GM21381 (cell line): Measurements from ENCODE around the gene KDSR.
"Not testable (repeated sequence)": the region's sequence is repeated elsewhere in the genome, so short reads cannot be mapped to it uniquely, and the experiment has no call there.

Experiments
- ATAC-seq: cut with Tn5 transposase; IDR thresholded peaks from one replicate; pipeline ENCODE4 v1.9.1; 2021; ENCODE audit warnings: mild to moderate bottlenecking, moderate library complexity; ENCODE audit not compliant: unreplicated experiment

KDSR gene

GRCh38 chr18:63366213-63367052, 573 bp downstream of the KDSR start:
- peak; percentile 35 for ATAC-seq

DNA sequence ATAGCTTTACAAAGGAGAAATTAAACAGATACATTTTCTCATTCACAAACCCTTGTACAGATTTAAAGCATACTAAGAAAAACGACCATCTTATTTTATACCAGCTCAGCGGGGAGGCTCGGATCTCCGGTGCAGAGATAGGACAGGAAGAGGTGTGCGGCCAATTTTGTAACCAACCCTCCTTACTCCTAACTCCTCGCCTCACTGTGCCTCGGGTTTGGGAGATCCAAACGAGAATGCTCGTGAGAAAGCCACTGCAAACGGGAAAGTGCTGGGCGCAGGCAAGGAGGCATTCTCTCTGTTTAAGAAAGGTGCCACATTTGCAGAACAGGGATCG, 1.2 kb downstream of the KDSR start:
- no peak for ATAC-seq

- ATAC-seq, result no peak
Observed at GRCh38 chr18:63363951-63364350, 3.1 kb downstream of the KDSR start.

DNA sequence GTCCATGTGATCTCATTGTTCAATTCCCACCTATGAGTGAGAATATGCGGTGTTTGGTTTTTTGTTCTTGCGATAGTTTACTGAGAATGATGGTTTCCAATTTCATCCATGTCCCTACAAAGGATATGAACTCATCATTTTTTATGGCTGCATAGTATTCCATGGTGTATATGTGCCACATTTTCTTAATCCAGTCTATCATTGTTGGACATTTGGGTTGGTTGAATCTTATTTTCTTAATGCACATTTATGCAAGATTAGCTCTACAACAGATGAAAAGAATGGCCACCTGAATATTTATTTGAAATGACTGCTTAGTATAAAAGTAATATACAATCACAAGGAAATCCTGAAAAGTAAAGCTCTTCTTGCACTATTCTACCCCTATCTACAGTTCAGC, 3.6 kb downstream of the KDSR start:
- not testable (repeated sequence) for ATAC-seq

DNA sequence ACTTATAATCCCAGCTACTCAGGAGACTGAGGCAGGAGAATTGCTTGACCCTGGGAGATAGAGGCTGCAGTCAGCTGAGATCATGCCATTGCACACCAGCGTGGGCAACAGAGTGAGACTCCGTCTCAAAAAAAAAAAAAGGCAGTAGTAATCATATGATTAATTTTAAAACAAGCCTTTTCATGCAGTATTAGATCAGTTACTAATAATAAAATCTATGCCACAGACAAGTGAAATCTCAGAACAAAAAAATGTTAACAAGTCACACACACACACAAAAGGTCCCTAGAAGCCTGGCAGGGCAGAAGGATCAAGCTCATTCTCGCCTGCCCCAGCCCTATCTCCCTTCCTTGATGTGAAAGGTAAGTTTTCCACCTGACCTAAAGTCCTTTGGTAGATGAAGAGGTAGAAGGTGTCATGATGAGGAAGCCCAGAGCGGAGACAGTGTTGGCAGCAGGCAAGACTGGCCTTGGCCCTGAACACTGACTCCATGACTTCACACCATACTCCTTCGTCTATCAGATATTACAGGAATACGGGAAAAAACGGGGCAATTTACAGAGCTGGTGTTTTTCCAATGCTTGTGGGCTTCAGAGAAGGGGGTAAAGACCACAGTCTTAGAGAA, 10.6 kb downstream of the KDSR start:
- ATAC-seq, result no peak

- no peak for ATAC-seq
Observed at GRCh38 chr18:63350230-63350629, 16.8 kb downstream of the KDSR start.

DNA sequence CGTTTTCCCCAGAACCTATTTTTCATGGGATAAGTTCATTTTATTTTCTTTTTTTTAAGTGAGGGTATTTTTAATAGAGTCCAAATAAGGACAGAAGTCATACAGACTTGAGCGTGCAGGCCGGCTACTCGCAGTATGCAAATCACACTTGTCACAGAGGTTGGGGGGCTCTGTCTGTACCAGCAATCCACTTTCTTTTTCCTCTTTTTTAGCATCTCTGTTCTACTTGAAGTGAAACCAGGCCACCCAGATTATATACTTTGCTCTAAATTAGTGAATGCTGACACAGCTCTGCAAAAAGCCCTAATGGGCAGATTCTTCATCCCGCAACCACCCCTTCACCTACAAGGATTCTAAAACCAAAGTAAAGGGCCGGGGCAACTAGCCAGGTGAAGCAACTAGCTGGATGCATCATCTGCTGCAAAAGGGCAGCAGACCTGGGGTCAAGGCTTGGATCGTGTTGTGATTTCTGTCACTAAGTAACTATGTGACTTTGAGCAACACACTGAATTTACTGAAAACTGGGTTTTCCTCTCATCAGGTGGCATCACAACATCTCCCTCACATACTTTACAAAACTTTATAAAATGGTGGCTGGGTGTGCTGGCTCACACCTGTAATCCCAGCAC, 18.4 kb downstream of the KDSR start:
- no peak for ATAC-seq

GRCh38 chr18:63346480-63347183, 20.4 kb downstream of the KDSR start:
- no peak for ATAC-seq

GRCh38 chr18:63346031-63346430, 21.0 kb downstream of the KDSR start:
- ATAC-seq, result no peak

DNA sequence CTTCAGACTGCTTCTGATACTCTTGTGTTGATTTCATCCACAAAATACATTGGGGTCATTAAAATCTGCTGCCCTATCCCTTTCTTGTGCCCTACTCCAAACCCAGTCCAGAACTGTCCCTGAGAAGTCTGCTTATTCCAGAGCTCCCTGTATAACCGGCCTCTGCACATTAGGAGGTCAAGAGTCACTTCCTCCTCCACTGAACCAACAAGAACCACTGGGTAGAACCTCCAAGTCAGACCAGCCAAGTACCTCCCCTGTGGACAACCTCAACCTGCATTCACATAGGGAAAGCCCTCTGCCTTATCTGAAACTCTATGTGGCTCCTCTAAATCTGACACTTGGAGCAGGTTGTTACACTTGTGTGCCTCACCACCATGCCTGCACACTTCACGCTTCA, 22.1 kb downstream of the KDSR start:
- no peak for ATAC-seq

GRCh38 chr18:63344263-63344662, 22.7 kb downstream of the KDSR start:
- ATAC-seq, result no peak

DNA sequence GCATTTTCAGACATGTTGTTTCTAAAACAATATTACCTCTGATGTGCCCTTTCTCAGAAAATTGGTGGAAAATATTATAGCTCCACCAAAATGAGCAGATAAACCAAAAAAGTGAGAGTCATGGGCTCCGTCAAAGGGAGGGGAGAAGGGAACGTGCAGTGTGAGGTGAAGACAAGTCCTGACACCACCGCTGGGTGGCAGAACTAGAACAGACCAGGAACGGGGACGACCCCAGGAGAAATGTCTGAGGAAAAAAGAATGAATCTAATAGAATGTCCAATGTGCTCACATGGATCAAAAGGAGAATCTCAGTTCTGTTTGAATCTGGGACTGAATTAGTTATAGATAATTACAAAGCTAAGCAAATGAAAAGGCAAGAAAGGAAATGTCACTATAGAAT, 24.8 kb downstream of the KDSR start:
- no peak for ATAC-seq

GRCh38 chr18:63339920-63340484, 27.0 kb downstream of the KDSR start:
- ATAC-seq, result no peak

- ATAC-seq, result no peak
Observed at GRCh38 chr18:63336366-63337099, 30.5 kb downstream of the KDSR start.

DNA sequence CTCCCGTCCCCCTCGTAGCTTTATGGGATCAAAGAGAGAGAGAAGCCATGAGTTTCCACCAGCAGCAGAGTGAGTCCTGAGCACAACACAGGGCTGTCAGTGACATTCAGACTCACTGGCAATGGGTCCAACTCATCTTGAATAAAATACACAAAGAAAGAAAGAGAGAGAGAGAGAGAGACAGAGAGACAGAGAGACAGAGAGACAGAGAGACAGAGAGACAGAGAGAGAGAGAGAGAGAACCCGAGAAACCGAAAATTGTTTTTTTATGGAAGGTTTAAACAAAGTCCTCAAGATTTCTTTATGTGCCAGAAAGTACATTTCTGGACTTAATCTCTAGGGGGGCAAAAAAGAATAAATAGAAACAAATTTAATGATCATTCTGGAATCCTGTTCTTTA, 35.9 kb downstream of the KDSR start:
- ATAC-seq, result no peak

DNA sequence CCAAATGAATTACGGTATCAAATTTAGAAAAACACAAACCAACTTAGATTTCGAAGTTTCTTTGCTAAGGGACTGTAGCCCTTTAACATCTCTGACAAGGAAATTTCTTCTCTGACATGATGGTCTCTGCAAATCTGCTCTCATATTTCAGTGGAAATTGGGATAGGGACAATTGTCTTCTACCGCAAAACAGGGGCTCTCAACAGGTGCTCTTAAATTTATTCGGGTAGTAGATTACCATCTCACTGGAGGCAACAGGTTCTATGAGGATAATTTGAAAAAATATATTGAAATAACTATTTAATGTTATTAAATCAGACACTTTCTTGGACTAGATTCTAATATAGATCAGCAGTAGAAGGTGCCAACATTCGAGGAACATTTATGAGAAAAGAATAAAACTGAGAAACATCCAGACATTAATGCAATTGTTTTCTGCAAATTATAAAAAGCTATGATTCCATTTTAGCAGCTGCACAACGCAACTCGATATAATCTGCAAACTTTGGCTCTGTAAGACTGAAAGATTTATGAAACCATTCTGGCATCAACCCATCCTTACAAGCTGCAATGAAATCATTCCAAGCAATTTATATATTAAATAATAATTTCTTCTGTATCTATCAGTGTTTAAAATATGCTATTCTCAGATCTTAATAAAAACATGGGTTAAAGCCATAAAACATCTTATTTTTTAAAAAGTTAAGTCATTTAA, 37.4 kb downstream of the KDSR start:
- no peak for ATAC-seq

- ATAC-seq, result no peak
Observed at GRCh38 chr18:63326011-63326410, 41.0 kb downstream of the KDSR start.

DNA sequence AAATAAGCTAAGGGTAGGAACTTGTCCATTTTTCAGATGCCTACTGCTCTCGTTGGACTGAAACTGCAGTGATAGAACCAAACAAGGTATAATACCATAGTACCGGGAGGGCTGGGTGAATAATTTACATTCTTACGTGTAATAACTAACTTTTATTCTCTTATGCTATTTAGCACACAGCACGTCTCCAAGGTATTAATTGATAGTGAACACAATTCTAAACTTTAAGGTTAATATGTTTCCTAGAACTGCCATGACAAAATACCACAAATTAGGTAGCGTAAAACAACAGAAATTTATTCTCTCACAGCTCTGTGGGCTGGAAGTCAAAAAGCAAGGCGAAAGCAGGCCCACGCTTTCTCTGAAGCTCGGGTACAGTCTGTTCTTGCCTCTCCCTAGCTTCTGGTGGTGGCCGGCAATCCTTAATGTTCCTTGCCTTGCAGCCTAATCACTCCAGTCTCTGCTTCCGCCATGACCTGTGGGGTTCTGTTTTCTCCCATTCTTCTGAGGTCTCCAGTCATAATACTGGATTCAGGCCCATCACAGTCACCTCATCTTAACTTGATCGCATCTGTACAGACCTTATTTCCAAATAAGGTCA, 41.8 kb downstream of the KDSR start:
- no peak for ATAC-seq

DNA sequence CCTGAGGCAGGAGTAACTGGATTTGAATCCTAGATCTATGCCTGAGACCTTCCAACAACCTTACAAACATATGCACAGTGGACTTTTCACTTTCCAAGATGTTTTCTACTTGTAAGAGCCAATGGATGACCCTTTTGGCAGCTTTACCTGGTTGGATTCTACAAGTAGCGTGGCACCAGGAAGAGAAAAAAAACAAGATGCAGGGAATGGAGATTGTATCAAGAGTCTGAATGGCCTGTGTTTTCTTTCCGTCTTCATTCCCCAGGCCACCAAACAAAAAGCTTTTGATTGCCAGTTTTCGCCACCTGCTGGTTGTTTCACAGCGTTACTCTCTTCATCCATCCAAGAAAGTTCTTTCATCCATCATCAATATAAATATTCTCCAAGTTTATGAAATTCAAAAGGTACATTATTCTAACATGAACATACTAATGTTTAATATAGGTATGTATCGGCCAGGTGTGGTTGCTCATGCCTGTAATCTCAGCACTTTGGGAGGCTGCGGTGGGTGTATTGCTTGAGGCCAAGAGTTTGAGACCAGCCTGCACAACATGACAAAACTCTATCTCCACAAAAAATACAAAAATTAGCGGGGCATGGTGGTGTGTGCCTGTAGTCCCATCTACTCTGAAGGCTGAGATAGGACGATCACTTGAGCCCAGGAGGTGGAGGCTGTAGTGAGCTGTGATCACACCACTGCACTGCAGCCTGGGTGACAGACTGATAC, 43.9 kb downstream of the KDSR start:
- no peak for ATAC-seq
